ENCODE results near the gene CDH15. TPM values are rescaled to one million over a fixed set of nuclear protein-coding genes. Genes with fewer than 3 reads are reported as not detected.

CDH15 gene
- total and polyA plus RNA-seq, 2 of the 13 experiments (the other 11 are each of a cell fraction or from before 2014, with no cell fraction given) = 0.74 to 2.2 TPM

DNA sequence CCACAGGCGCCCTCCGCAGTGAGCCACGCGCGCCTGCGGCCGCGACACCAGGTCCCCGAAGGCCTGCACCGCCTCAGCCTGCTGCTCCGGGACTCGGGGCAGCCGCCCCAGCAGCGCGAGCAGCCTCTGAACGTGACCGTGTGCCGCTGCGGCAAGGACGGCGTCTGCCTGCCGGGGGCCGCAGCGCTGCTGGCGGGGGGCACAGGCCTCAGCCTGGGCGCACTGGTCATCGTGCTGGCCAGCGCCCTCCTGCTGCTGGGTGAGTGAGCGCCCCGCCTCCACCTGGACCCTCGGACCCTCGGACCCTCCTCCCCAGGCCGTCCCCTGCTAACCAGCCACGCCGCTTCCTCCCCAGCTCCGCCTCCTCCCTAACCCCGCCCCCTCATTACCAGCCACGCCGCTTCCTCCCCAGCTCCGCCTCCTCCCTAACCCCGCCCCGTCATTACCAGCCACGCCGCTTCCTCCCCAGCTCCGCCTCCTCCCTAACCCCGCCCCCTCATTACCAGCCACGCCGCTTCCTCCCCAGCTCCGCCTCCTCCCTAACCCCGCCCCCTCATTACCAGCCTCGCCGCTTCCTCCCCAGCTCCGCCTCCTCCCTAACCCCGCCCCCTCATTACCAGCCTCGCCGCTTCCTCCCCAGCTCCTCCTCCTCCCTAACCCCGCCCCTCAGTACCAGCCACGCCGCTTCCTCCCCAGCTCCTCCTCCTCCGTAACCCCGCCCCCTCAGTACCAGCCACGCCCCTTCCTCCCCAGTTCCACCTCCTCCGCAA lies 20.8 kb downstream of the CDH15 start (continued):
- peak; percentile 89 for TF ChIP-seq SALL2 (CRISPR knock-in tag; IDR thresholded peaks at IDR 0.05)
- TF ChIP-seq, protein P1, sequence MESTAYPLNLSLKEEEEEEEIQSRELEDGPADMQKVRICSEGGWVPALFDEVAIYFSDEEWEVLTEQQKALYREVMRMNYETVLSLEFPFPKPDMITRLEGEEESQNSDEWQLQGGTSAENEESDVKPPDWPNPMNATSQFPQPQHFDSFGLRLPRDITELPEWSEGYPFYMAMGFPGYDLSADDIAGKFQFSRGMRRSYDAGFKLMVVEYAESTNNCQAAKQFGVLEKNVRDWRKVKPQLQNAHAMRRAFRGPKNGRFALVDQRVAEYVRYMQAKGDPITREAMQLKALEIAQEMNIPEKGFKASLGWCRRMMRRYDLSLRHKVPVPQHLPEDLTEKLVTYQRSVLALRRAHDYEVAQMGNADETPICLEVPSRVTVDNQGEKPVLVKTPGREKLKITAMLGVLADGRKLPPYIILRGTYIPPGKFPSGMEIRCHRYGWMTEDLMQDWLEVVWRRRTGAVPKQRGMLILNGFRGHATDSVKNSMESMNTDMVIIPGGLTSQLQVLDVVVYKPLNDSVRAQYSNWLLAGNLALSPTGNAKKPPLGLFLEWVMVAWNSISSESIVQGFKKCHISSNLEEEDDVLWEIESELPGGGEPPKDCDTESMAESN (CRISPR knock-in tag; conservative IDR thresholded peaks at IDR 0.05) = peak; percentile 60; the same call in 1 of the 2 replicates
- TF ChIP-seq MAZ (IDR thresholded peaks at IDR 0.05; ENCODE audit: borderline replicate concordance, low read depth, low read length) = peak; percentile 62
- TF ChIP-seq MAZ (CRISPR knock-in tag; IDR thresholded peaks at IDR 0.05; ENCODE audit: low read depth) = peak; percentile 96
- TF ChIP-seq ZNF609 (CRISPR knock-in tag; IDR thresholded peaks at IDR 0.05; ENCODE audit: borderline replicate concordance) = peak; percentile 57; the same call in 1 of the 2 replicates
- TF ChIP-seq, protein P2, sequence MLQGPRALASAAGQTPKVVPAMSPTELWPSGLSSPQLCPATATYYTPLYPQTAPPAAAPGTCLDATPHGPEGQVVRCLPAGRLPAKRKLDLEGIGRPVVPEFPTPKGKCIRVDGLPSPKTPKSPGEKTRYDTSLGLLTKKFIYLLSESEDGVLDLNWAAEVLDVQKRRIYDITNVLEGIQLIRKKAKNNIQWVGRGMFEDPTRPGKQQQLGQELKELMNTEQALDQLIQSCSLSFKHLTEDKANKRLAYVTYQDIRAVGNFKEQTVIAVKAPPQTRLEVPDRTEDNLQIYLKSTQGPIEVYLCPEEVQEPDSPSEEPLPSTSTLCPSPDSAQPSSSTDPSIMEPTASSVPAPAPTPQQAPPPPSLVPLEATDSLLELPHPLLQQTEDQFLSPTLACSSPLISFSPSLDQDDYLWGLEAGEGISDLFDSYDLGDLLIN (CRISPR knock-in tag; IDR thresholded peaks at IDR 0.05; ENCODE audit: borderline replicate concordance) = peak; percentile 86; the same call in 1 of the 2 replicates
- 0 out of 2 replicates have a peak, but pooled peaks have one; percentile 49 for TF ChIP-seq ZFP36L1 (CRISPR knock-in tag; IDR thresholded peaks at IDR 0.05)
- TF ChIP-seq TOE1 (CRISPR knock-in tag; IDR thresholded peaks at IDR 0.05) = peak; percentile 71; the same call in 1 of the 2 replicates
- peak; percentile 78 for TF ChIP-seq JUND (CRISPR knock-in tag; IDR thresholded peaks at IDR 0.05)
- TF ChIP-seq RFXANK (CRISPR knock-in tag; IDR thresholded peaks at IDR 0.05) = 0 out of 2 replicates have a peak, but pooled peaks have one; percentile 56
- 0 out of 2 replicates have a peak, but pooled peaks have one; percentile 62 for TF ChIP-seq PLSCR1 (CRISPR knock-in tag; IDR thresholded peaks at IDR 0.05; ENCODE audit: borderline replicate concordance)
- peak; percentile 90 for TF ChIP-seq SAFB2 (CRISPR knock-in tag; IDR thresholded peaks at IDR 0.05; ENCODE audit: borderline replicate concordance, low read depth)
- peak; percentile 82; the same call in 1 of the 2 replicates for TF ChIP-seq ZNF441 (CRISPR knock-in tag; IDR thresholded peaks at IDR 0.05; ENCODE audit: borderline replicate concordance)
- TF ChIP-seq ESRRA (CRISPR knock-in tag; IDR thresholded peaks at IDR 0.05; ENCODE audit: low read depth) = peak; percentile 78; the same call in 1 of the 2 replicates
- TF ChIP-seq, protein P3, sequence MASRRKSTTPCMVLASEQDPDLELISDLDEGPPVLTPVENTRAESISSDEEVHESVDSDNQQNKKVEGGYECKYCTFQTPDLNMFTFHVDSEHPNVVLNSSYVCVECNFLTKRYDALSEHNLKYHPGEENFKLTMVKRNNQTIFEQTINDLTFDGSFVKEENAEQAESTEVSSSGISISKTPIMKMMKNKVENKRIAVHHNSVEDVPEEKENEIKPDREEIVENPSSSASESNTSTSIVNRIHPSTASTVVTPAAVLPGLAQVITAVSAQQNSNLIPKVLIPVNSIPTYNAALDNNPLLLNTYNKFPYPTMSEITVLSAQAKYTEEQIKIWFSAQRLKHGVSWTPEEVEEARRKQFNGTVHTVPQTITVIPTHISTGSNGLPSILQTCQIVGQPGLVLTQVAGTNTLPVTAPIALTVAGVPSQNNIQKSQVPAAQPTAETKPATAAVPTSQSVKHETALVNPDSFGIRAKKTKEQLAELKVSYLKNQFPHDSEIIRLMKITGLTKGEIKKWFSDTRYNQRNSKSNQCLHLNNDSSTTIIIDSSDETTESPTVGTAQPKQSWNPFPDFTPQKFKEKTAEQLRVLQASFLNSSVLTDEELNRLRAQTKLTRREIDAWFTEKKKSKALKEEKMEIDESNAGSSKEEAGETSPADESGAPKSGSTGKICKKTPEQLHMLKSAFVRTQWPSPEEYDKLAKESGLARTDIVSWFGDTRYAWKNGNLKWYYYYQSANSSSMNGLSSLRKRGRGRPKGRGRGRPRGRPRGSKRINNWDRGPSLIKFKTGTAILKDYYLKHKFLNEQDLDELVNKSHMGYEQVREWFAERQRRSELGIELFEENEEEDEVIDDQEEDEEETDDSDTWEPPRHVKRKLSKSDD (CRISPR knock-in tag; IDR thresholded peaks at IDR 0.05; ENCODE audit: low read depth) = peak; percentile 73; the same call in 1 of the 2 replicates
- TF ChIP-seq ZNF563 (CRISPR knock-in tag; IDR thresholded peaks at IDR 0.05) = peak; percentile 91
